DMS79 (cell line): Measurements from ENCODE around the gene TCF7.
"Not testable (repeated sequence)": the region's sequence is repeated elsewhere in the genome, so short reads cannot be mapped to it uniquely, and the experiment has no call there.

Source experiments
- DNase-seq: peaks from one replicate; lab custom pipeline; 2025; lab: John Stamatoyannopoulos, UW

Gene TCF7

GRCh38 chr5:134145041-134145757 is 30.7 kb downstream of the TCF7 start:
- no peak for DNase-seq

- DNase-seq: no peak
Measured at GRCh38 chr5:134145779-134146581, 31.5 kb downstream of the TCF7 start.

GRCh38 chr5:134146651-134147518 is 32.4 kb downstream of the TCF7 start:
- no peak for DNase-seq

GRCh38 chr5:134148316-134148715 is 33.8 kb downstream of the TCF7 start:
- no peak for DNase-seq

- DNase-seq: no peak
Measured at GRCh38 chr5:134148986-134149539, 34.6 kb downstream of the TCF7 start.

GRCh38 chr5:134149571-134150303 is 35.3 kb downstream of the TCF7 start:
- no peak for DNase-seq

GRCh38 chr5:134151723-134152122 is 37.2 kb downstream of the TCF7 start:
- no peak for DNase-seq

GRCh38 chr5:134152173-134152832 is 37.8 kb downstream of the TCF7 start:
- not testable (repeated sequence) for DNase-seq

- no peak for DNase-seq
Measured at GRCh38 chr5:134153241-134153640, 38.8 kb downstream of the TCF7 start.

- DNase-seq: no peak
Measured at GRCh38 chr5:134153657-134154056, 39.2 kb downstream of the TCF7 start.

GRCh38 chr5:134161513-134162395 is 47.3 kb downstream of the TCF7 start:
- no peak for DNase-seq

- DNase-seq: no peak
Measured at GRCh38 chr5:134162592-134162991, 48.1 kb downstream of the TCF7 start.

- no peak for DNase-seq
Measured at GRCh38 chr5:134171972-134172371, 57.5 kb downstream of the TCF7 start.

- peak; percentile 2 for DNase-seq
Measured at GRCh38 chr5:134174841-134175839, 60.7 kb downstream of the TCF7 start.

- no peak for DNase-seq
Measured at GRCh38 chr5:134175921-134176510, 61.5 kb downstream of the TCF7 start.

GRCh38 chr5:134176511-134177368 is 62.3 kb downstream of the TCF7 start, which contains the start of gene SKP1:
TSS of gene SKP1 (minus strand) at chr5:134176950. CDS start at chr5:134174022, 2,928 bp downstream.
- peak; percentile 11 for DNase-seq
